ENCODE results near the gene ACP4.

Gene ACP4

GRCh38 chr19:50838239-50838638 lies 48.0 kb downstream of the ACP4 start:
- FAIRE-seq (peak; percentile 75), DNase-seq (ENCODE audit: insufficient read length, low spot score) (no peak)

- DNase-seq (ENCODE audit: insufficient read length, low spot score) = no peak
- FAIRE-seq = no peak
These were observed 49.8 kb downstream of the ACP4 start for GRCh38 chr19:50839712-50840655.

GRCh38 chr19:50842130-50842529 lies 51.9 kb downstream of the ACP4 start:
- FAIRE-seq = no peak

GRCh38 chr19:50843205-50843604 lies 53.0 kb downstream of the ACP4 start:
- DNase-seq (ENCODE audit: insufficient read length, low spot score) (no peak), FAIRE-seq (no peak)

More at GRCh38 chr19:50842130-50842529, 51.9 kb downstream of the ACP4 start:
- no peak for DNase-seq (ENCODE audit: insufficient read length, low spot score)

GRCh38 chr19:50843701-50844221 lies 53.5 kb downstream of the ACP4 start:
- FAIRE-seq = no peak

GRCh38 chr19:50844296-50844935 lies 54.2 kb downstream of the ACP4 start:
- no peak for DNase-seq (ENCODE audit: insufficient read length, low spot score)
- no peak for FAIRE-seq

More at GRCh38 chr19:50843701-50844221, 53.5 kb downstream of the ACP4 start:
- no peak for DNase-seq (ENCODE audit: insufficient read length, low spot score)
